HG02678 (cell line): ENCODE data around the gene PHF14.
A peak's percentile ranks its signal among the peaks of the same experiment; 100 is the strongest.

Experiments used
- ATAC-seq: cut with Tn5 transposase; IDR thresholded peaks from one replicate; pipeline ENCODE4 v1.9.1; 2021; ENCODE audit warnings: mild to moderate bottlenecking, moderate library complexity; ENCODE audit not compliant: unreplicated experiment

The PHF14 gene

DNA sequence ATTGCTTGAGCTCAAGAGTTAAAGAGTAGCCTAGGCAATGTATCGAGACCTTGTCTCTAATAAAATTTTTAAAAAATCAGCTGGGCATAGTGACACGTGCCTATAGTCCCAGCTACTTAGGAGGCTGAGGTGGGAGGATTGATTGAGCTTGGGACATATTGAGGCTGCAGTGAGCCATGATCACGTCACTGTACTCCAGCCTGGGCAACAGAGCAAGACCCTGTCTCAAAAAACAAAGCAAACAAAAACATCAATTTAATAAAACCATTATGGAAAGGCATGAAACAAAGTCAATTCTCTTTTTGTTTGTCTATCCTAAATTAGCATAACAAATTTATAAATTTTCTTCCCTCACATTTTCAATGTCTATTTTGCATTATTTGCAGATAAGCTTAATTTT lies 108.4 kb downstream of the PHF14 start:
- no peak for ATAC-seq

DNA sequence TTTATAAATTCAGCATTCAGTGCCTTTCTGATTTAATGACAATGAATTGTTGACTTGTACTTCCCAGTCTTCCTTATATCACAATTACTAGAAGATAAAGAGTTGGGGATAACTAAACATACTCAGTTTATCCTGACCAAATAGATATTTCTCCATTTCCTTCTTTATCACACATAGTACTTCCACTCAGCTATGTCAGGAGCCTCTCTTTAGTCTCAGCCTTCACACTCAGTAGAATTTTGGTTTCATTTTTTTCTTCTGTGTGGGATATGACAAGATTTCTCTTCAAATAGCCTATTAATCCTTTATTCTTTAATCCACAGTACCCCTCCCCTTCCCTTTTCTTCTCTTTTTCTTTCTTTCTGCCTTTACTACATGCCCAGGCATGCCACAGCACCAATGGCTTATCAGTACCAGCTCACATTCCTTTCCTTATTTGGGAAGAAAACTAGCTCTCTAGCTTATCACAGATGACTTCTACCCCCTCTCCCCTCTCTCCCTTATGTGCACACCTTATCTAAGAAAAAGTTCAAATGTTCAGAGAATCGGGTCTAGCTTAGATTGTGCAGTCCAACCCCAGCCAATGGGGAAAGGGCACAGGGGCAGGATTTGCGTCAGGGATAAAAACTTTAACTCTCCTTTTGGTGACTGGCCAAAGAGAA lies 109.0 kb downstream of the PHF14 start:
- ATAC-seq, result no peak

DNA sequence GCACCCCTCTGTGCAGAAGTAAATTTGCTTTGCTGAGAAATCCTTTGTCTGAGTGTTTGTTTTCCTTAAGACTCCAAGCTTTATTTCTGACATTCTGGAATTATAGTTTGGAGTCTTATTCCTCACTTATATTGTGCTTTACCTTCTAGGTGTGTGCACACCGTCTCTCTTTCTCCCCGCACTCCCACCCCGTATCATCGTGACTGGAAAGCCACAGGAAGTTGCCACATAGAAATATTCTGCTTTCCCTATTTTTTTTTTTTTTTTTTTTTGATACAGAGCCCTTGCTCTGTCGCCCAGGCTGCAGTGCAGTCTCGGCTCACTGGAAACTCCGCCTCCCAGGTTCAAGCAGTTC lies 109.5 kb downstream of the PHF14 start:
- no peak for ATAC-seq

DNA sequence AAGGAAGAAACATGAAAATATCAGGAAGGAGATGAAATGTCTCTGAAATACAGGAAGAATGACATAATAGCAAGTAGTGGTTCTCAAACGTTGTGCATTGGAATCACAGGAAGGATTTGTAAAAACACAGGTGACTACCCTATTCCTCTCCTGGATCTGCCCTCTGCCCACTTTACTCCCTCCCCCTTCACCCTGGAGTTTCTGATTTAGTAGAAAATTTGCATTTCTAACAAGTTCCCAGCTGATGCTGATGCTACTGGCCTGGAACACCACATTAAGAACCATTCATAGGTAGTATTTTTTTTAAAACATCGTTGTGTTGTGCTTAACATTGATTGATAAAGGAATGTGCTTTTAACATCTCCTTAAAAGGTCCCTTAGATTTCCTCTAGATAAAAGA lies 130.9 kb downstream of the PHF14 start:
- no peak for ATAC-seq

DNA sequence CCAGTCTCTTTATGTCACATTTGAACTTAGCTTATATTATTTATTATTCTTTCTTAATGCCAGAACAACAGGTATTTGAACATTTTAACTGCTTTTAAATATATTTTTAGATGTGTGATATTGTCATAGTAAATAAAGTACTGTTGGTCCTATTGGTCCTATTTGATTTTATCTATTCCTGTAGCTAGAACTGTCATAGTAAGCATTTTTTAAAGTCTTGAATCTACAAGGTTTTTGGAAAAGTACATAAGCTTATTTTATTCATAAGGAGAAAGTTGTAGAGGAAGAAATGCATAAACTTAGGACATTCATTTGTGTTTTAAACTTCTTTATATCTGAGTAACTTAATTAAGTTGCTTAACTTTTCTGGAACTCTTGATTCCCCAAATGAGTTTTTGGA lies 136.0 kb downstream of the PHF14 start:
- no peak for ATAC-seq

DNA sequence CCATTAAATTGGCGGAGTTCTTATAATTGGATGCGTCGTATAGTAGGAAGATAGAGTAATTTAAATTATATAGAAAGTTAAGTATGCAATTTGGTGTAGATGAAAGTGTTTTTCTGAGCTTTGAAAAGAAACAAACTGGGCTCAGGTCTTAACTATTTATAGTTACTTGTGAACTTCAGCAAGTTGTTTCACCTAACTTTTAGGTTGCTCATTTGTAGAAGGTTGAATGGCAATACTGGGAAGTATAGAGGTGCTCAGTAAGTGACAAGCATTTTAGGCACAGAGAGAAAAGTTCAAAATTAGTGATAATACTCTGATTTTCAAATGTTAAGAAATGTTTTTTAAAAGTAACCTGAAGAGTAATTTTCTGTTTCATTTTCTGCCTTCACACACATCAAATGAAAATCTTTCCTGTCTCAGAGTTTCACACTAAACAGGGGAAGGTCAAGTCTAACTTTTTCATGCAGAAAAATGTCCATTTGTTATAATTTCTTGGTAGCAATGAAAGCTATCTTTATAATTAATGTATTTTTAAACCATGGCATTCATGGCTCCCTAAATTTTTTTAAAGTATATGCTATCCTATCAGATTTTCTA lies 146.5 kb downstream of the PHF14 start:
- peak; percentile 81 for ATAC-seq

DNA sequence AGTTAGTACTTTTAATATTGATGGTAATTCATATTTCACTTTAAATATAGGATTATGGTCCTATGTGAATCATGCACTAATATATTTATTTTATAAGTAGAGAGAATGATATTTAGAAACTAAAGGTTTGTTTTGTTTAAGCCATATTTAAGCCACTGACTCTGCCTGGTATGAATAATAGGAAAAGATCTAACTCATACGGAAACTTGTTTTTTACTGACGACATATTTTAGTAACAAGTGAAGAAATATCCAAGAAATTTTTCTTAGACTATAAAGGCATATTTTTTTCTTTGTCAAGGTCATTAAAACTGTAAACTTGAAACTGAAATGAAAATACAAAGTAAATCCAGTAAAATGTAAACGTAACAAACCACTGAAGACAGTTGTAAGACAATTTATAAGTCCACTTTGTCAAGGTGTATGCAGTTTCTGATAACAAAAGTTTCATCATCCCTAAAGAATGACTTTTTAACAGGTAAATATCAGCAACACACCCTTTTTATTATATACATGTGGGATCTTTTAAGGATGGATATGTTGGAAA lies 147.1 kb downstream of the PHF14 start:
- no peak for ATAC-seq

DNA sequence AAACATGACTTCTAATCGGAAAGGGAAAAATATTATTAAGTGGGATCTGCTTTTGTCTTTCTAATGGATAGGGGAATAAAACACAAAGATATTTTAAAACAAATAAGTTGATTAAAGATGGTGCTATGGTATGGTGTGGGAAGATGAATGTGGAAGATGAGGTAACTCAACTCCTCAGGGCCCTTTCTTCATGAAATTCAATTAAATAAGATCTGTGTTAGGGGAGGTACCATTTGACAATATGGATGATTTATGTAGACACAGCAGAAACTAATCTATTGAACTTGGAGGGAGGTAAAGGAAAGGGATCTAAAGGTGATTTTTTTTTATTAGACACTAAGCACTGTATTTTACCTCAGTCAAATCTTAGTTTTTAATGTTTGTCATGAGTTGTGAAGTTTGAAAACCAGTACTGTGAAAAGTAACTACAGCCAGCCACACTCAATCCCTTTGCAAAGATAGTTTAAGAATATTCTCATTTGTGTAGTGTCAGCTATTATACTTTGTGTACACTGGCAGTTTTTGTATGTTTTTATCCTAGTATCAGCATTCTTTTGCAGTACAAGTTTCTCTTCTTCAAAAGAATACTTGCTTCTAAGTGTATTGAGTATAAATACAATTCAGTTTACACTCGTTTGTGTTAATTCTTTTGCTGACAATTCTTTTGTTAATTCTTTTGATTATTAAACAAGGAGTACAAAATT lies 151.3 kb downstream of the PHF14 start:
- ATAC-seq, result no peak

DNA sequence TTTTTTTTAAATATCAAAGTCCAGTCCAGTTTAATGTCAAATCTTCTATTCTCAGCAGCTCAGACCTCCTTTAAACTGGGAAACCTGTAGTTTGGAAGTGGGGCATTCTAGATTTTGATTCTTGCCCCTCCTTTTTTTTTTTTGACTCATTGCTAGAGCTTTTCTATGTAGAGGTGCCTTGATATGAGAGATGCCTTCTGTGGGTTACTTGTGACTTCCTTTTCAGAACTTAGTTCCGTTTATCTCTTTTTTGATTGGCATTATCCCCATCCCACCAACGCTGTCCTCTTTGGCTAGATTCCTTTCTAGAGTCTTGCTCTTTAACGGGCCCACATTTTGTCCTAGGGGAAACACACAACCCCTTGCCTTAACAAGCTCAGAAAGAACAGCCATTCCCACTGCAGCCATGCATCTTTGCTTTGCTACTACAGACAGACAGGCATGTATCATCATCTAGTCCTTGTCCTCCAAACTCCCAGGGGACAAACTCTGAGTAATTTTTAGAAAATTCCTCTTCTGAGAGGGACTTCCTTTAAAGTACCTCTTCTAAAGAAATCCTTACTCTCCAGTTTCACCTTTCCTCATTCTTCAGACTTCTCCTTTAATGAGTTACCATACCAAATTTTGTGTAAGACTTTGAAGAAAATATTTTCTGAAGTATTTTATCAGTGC lies 153.6 kb downstream of the PHF14 start:
- ATAC-seq, result no peak

DNA sequence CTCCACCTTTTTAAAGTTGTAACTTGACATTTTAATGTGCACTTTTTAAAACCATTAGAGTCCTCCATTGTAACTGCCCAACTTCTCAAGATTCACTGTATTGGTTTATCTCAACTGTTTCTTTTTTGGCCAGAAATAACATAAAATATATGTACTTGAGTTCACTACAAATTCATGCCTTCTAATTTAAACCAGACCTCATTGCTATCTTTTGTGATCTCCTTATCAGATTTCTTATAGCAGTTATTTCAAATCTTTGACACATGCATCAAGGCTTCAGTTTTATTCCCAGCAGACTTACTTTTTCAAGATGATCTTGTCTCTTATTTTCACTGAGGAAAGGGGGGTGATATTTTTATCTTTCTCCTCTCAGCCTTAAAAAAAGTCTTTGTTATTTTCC lies 154.3 kb downstream of the PHF14 start:
- no peak for ATAC-seq

DNA sequence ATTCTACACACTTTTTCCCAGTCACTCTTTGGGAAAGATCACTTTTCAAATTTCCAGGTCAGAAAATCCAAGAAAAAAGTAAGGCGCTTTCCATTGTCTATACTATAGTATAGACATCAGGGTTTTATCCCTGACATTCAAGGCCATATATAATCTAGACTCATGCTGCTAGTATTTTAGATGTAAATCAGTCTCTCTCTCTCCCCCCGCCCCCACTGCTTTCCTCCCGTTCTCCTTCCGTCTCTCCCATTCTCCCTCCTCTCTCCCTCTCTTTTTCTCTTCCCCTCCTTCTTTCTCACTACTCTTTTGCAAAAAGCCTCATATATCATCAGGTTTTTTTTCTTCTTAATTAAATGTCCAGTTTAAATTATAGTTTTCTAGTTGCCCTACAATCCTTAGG lies 154.8 kb downstream of the PHF14 start:
- no peak for ATAC-seq

DNA sequence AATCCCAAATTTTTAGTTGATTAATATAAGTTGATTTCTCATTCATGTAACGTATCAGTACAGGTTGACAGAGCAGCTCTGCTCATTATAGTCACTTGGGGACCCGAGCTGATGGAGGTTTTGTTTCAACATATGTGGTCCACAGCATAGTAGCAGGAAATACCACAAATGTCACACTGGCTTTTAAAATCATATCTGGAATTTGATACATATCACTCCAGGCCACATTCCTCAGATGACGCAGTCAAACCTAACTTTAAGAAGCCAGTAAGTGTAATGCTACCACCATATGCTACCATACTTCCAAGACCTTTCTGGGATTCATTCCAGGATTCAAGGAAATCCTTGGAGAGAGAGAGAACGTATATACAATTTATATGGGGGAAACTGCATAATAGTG lies 156.3 kb downstream of the PHF14 start:
- no peak for ATAC-seq

DNA sequence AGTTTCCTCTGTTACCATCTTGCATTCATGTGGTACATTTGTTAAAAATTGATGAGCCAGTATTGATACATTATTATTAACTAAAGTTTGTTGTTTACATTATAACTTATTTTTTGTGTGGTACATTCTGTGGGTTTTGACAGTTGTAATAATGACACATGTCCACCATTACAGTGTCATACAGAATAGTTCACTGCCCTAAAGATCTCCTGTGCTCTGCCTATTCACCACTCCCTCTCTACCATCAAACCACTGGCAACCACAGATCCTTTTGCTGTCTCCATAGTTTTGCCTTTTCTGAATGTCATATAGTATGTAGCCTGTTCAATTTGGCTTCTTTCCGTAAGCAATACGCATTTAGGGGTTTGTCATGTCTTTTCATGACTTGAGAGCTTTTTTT lies 156.9 kb downstream of the PHF14 start:
- no peak for ATAC-seq

DNA sequence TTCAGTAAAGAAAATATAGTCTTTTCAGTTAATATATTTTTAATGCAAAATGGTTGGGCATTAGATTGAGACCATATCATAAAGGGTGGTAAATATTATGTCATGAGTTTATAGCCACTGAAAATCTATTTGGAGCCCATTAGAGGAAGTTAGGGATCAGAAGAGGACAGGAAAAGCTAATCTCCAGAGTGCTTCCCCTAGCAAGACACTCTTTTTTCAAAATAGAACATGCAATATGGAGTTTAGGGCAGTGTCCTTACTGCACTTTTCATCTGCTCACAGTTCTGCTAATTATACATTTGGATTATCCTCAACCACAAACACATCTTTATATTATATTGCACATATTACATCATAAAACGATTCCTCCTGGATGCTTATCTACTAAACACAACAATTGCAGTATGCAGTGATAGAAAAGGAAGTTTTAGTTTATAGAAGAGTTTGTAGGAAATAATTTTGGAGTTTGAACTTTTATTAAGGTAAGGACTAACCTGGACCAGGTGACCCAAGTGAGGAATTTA lies 159.8 kb downstream of the PHF14 start:
- no peak for ATAC-seq

DNA sequence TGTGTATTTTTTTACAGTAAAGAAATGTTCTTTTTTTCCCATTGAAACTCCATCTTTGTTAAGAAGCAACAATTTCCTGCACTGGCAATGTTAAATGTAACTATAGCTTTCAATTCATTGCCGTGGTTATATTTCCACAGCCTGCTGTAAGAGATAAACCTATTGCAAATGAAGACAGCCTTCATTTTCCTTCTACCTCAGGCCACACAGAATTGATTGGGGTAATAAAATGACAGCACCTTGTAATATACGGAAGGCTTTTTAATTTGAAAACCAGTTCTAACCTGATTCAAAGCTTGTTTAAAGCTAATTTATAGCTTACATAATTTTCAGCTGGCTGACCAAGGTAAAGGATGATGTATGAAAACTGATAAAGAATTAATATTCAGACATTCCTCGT lies 161.9 kb downstream of the PHF14 start:
- ATAC-seq, result no peak

DNA sequence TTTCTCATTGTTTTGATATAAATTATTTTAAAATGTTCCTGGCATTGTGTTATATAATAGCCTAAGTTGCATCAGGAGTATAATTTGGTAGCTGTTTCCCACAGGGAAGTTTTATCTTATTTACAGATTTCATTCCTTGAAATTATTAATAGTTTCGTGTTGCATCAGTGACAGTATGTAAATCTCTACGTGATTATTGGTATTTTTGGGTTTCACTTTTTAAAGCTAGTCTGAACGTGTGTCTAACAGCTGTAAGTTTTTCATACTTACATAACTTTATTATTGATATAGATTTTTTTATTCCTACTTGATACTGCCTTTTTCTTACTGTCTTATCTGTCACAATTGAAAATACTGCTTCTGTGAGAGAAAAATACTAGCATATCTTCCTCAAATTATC lies 167.9 kb downstream of the PHF14 start:
- no peak for ATAC-seq

DNA sequence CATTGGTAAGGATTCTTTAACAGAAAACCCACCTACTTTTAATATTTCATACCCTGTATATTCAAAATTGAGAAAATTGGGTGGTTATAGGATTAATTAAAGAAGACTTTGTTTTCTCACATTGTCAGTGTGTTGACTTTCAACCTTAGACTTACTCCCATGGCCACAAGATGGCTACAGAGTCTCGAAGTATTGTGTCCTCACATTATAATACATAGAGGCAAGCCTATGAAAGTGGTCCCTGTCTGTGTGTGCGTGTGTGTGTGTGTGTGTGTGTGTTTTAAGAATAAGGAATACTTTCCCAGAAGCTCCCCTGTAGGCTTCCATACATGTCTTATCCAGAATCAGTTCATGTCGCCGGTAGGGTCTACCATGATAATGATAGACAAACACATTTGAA lies 180.0 kb downstream of the PHF14 start:
- ATAC-seq, result no peak

DNA sequence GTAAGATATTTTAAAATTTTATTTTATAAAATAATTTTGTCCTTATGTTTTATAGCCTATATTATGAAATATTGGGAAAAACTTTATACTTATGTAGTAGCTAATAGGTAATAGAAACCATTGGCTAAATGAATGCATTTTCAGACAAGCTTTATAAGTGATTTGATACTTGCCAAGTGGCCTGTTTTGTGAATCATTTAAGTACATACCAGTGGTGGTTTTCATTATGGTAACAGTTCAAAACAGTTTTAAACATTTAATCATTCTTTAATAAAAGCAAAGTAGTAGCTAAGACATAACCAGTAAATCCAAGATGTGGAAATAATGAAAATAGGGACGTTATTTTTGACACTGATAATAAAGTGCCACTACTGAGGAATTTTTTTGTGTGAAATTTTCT lies 182.2 kb downstream of the PHF14 start:
- ATAC-seq, result no peak

DNA sequence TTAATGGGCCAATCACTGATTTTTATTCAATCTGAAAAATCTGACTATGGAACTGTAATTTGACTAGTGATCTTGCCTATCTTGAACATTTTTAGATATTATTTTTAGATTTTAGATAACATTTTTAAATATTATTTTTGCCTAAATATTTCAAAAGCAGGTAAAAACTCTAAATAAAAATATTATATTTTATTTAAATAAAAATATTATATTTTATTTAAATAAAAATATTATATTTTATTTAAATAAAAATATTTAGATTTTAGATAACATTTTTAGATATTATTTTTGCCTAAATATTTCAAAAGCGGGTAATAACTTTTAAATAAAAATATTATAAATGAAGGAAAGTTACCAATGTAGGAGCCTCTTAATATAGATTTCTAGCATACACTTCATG lies 187.8 kb downstream of the PHF14 start:
- no peak for ATAC-seq

DNA sequence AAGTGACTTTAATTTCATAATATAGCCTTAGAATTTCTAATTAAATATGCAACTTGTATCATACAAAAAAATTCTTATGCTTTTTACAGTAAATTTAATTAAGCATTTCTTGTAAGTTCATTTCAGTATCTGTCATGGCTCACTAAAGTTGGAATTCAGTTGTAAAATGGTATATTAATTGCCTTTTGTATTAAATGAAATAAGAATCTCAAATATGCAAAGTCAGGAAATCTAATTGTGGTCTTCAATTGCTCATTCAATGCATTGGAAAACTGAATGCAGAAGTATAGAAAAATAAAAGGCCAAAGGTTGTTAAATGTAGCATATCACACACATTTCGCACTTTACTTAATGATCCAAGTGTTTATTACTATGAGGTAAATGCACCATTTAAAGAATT lies 189.5 kb downstream of the PHF14 start:
- no peak for ATAC-seq

DNA sequence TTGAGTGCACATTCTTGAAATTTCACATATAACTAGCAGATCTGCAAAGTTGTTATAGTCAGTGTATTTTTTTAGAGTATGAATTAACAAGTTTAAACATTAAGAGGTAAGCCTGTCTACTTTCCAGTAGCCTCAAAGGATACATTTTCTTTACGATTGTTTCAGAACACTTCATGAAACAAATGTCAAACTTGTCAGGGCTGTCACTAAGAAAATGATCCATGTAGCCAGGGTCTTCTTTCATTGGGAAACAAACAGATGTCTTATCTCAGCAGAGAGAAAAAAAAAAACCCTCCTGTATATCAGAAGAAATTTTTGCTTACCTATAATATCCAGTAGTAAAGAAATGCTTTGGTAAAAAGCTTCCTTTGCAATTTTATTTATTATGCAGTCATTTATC lies 192.4 kb downstream of the PHF14 start:
- ATAC-seq, result no peak
